GM12874 (cell line): Measurements from ENCODE around the gene COA6.

ENCODE experiments used
- TF ChIP-seq, protein P1 (sequence below): IDR thresholded peaks from 2 replicates; pipeline ENCODE4 v1.5.1; 2011; ENCODE audit warnings: low read depth, mild to moderate bottlenecking, control low read depth, low read length, moderate library complexity; ENCODE audit not compliant: insufficient read depth

Gene COA6

DNA sequence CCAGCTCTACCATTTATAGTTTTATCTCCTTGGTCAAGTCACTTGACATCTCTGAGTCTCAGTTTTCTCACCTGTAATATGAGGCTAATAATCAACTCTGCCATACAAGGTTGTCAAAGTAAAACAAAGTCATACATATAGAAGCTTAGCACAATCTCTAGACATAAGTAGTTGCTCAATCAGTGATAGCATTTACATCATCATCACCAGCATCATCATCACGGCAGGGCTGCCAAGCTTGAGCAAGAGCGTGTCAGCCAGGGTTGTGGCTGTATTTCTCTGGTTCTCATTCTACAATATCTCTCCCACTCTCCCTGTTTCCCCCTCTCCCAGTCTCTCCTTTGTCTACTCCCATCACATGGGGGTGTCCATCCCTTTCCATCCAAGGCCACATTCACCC lies 41.7 kb upstream of the COA6 start:
- TF ChIP-seq, protein P1, sequence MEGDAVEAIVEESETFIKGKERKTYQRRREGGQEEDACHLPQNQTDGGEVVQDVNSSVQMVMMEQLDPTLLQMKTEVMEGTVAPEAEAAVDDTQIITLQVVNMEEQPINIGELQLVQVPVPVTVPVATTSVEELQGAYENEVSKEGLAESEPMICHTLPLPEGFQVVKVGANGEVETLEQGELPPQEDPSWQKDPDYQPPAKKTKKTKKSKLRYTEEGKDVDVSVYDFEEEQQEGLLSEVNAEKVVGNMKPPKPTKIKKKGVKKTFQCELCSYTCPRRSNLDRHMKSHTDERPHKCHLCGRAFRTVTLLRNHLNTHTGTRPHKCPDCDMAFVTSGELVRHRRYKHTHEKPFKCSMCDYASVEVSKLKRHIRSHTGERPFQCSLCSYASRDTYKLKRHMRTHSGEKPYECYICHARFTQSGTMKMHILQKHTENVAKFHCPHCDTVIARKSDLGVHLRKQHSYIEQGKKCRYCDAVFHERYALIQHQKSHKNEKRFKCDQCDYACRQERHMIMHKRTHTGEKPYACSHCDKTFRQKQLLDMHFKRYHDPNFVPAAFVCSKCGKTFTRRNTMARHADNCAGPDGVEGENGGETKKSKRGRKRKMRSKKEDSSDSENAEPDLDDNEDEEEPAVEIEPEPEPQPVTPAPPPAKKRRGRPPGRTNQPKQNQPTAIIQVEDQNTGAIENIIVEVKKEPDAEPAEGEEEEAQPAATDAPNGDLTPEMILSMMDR: no peak

DNA sequence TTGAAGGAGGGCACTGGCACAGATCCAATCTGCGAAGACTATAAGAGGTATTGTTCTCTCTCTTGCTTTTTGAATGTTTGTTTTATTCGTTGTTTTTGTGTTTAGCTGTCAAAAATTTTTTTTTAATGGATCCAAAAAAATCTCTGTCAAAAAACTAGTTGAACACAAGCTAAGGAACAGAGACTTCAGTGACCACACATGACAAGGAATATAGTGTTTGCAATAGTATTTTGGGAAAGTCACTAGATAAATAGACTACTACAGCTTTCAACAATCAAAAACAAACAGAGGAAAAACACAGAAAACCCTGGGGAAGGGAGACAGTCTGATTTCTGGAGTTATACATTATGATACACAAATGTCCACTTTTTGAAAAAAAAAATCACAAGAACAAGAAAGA lies 36.9 kb upstream of the COA6 start:
- TF ChIP-seq, protein P1: no peak

DNA sequence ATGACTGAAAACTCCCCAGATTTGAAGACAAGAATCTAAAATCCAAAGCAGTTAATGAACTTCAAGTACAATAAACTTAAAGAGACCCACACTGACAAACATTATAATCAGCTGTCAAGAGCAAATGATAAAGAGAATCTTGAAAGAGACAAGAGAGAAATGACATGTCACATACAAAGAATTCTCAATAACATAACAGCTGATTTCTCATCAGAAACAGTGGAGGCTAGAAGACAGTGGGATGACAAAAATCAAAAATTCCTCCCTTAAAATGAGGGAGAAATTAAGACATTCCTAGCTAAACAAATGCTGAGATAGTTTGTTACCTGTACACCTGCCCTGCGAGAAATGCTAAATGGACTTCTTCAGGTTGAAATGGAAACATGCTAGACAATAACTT lies 36.0 kb upstream of the COA6 start:
- TF ChIP-seq, protein P1: no peak

DNA sequence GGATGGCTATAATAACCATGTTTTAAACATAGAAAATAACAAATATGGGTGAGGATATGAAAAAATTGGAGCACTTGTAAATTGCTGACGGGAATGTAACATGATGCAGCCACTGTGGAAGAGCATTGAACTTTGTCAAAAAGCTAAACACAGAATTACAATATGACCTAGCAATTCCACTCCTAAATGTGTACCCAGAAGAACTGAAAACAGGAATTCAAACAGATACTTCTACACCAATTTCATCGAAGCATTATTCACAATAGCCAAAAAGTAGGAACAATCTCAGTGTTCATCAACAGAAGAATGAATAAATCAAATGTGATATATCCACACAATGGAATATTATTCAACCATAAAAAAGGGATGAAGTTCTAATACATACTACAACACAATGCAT lies 32.7 kb upstream of the COA6 start:
- TF ChIP-seq, protein P1: no peak

DNA sequence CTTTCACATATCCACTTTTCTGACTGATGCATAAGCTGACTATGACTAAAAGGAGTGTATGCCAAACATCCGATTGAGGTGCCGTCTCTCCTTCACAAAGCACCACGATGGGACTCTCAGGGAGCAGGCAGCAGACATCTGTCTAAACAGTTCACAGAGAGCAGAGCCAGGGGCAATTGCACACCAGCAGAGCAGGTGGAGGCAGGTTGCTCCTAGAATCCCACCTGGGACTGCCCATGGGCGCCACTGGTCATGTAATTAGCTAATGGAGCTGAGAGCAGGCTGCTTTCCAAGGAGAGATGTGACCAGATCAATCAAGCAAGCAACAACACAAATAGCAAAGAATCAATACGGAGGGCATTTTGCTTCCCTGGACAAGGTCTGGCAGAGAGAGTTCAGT lies 30.5 kb upstream of the COA6 start:
- TF ChIP-seq, protein P1: no peak

DNA sequence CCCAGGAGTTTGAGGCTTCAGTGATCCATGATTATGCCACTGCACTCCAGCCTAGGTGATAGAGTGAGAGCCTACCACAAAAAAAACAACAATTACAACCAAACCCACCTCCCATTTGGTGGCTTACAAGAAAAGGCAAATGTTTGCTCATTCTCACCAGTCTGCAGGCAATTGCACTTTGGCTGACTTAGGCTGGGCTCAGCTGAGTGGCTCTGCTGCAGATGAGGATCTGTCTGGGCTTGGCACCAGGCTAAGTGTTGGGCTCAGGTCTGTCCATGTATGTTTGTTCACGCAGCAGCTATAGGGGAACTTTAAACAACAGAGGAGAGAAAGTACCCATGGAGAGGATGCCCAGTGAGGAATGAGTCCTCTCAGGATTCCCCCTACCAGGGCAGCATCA lies 28.0 kb upstream of the COA6 start:
- TF ChIP-seq, protein P1: no peak

DNA sequence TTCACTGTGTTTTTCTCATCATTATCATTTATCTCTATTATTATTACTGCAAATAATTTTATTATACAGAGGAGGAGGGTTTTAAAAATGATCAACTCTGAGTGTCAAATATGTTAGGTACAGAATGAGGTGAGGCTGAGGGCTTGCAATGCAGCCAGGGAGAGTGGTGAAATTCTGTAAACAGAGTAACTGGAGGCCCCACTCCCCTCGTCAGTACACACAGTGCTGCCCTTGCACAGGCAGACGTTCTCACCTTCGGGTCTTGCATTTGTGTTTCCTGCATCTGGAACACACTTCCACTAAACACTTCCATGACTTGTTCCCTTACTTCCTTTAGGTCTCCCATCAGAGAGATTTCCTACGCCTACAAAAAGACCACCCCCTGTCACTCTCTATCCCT lies 24.3 kb upstream of the COA6 start:
- TF ChIP-seq, protein P1: no peak

DNA sequence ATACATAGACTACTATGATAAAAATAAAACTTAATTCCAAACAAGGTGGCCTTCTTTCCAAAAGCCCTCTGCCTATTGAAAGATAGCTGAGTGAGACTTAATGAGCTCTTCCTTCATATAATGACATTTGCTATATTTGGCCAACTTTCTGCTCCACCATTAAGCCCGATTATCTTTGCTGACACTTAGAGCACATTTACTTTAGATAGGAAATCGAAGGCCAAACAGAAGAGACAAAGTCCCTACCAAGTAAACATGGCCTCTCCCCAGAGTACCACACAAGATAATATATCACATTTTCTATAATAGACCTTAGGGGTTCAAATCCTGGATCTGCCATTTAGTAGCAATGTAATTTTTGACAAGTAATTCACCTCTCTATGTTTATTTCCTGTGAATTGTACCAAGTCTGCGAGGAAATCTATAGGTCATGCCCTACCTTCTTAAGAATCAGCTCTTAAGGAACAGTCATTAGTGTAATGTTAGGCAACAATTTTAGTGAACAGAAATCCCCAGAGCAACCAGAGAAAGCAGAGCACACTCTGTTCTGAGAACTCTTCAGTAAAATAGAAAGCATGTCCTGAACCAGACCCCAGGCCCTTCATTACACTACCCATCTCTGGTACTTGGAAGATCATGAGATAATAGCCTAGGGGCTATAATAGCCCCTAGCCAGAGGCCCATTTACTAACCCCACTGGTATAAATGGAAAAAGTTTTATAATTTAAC lies 17.3 kb upstream of the COA6 start:
- TF ChIP-seq, protein P1: no peak
